ENCODE data around the gene PDCD11.

Gene PDCD11

DNA sequence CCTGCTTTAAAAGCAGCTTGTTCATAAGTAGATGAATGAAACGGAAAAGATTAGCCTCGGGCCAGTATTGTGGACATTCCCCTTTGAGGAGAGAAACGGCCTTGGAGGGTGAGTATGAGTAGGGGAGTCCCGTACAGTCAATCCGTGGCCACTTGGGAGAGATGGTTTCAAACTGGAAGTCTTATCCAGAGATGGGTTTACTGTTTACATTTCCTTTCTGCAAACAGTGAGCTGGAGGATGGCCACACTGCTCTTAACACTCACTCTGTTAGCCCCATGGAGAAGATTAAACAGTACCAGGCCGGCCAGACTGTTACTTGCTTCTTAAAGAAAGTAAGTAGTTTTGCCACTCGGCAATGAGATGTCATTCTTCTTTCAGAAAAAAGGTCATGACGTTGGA, 35.5 kb downstream of the PDCD11 start:
- in situ Hi-C loops (cut with HindIII; ENCODE audit: low sequenced_read_pairs), result no loop called here

DNA sequence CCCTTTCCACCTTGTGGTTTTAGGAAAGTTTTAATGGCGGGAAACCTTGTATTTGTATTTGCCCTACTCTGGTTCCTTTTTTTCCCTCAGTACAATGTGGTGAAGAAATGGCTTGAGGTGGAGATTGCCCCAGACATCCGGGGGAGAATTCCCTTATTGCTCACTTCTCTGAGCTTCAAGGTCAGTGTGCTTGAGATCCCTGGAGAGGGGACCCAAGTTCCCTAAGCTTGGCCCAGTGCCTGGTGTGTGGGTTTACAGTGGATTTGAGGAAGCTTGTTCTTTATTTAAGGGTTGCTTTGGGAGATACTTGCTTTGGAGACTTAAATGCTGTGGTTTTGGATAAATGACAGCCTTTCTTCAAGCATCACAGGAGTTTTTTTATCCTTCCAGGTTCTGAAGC, 37.4 kb downstream of the PDCD11 start:
- in situ Hi-C loops (cut with HindIII; ENCODE audit: low sequenced_read_pairs), result no loop called here
- TF ChIP-seq, protein P1, sequence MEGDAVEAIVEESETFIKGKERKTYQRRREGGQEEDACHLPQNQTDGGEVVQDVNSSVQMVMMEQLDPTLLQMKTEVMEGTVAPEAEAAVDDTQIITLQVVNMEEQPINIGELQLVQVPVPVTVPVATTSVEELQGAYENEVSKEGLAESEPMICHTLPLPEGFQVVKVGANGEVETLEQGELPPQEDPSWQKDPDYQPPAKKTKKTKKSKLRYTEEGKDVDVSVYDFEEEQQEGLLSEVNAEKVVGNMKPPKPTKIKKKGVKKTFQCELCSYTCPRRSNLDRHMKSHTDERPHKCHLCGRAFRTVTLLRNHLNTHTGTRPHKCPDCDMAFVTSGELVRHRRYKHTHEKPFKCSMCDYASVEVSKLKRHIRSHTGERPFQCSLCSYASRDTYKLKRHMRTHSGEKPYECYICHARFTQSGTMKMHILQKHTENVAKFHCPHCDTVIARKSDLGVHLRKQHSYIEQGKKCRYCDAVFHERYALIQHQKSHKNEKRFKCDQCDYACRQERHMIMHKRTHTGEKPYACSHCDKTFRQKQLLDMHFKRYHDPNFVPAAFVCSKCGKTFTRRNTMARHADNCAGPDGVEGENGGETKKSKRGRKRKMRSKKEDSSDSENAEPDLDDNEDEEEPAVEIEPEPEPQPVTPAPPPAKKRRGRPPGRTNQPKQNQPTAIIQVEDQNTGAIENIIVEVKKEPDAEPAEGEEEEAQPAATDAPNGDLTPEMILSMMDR (IDR thresholded peaks at IDR 0.05; ENCODE audit: low read depth, low read length, missing control alignments), result no peak
- DNase-seq (ENCODE audit: low read depth), result no peak

More for the DNA sequence above, 35.5 kb downstream of the PDCD11 start:
- H3K4me3 ChIP-seq (ENCODE audit: low read depth, low read length), result no peak overlapping the region
- TF ChIP-seq, protein P1 (IDR thresholded peaks at IDR 0.05; ENCODE audit: low read depth, low read length, missing control alignments), result no peak
- DNase-seq (ENCODE audit: low read depth), result no peak

DNA sequence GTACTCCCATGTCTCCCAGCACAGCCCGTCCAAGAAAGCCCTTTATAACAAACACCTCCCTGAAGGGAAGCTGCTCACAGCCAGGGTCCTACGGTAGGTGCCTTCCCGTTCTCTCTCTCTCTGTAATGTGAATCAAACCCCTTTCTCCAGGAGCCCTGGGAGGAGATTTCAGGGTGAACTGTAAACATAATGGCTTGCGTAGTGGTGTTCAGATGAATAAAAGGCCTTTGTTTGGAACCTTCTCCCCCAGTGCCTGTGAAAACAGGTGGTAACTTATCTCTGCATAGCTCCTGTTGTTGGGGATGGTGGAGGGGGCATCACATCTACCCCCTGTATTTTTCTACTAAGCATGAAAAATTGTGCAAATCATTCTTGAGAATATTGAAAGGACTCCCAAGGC, 43.4 kb downstream of the PDCD11 start:
- H3K4me3 ChIP-seq (ENCODE audit: low read depth, low read length), result no peak overlapping the region
- TF ChIP-seq, protein P1 (IDR thresholded peaks at IDR 0.05; ENCODE audit: low read depth, low read length, missing control alignments), result no peak
- in situ Hi-C loops (cut with HindIII; ENCODE audit: low sequenced_read_pairs), result no loop called here
- DNase-seq (ENCODE audit: low read depth), result no peak

More for the DNA sequence above, 37.4 kb downstream of the PDCD11 start:
- no peak overlapping the region for H3K4me3 ChIP-seq (ENCODE audit: low read depth, low read length)

DNA sequence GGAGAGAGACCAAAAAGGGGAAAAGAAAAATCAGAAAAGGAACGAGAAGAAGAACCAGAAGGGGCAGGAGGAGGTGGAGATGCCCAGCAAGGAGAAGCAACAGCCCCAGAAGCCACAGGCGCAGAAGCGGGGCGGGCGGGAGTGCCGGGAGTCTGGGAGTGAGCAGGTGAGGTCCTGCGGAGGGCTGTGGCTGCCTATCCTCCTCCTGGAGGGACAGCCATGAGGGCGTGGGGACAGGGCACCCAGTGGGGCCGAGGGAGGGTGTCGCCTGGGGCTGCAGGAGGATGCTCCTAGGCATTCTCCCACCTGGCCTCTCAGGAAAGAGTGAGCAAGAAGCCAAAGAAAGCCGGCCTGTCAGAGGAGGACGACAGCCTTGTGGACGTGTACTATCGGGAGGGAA, 44.0 kb downstream of the PDCD11 start:
- DNase-seq (ENCODE audit: low read depth), result no peak
- TF ChIP-seq, protein P1 (IDR thresholded peaks at IDR 0.05; ENCODE audit: low read depth, low read length, missing control alignments), result no peak
- no peak overlapping the region for H3K4me3 ChIP-seq (ENCODE audit: low read depth, low read length)
- in situ Hi-C loops (cut with HindIII; ENCODE audit: low sequenced_read_pairs), result no loop called here

DNA sequence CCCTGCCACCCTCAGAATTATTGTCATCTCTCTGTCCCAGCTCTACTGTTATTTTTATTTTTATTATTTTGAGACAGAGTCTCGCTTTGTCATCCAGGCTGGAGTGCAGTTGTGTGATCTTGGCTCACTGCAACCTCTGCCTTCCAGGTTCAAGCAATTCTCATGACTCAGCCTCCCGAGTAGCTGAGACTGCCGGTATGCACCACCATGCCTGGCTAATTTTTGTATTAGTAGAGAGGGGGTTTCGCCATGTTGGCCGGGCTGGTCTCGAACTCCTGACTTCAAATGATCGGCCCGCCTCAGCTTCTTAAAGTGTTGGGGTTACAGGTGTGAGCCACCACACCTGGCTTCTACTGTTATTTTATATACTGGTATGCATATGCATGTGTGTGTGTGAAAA, 44.8 kb downstream of the PDCD11 start:
- DNase-seq (ENCODE audit: low read depth), result no peak
- in situ Hi-C loops (cut with HindIII; ENCODE audit: low sequenced_read_pairs), result no loop called here
- TF ChIP-seq, protein P1 (IDR thresholded peaks at IDR 0.05; ENCODE audit: low read depth, low read length, missing control alignments), result no peak

DNA sequence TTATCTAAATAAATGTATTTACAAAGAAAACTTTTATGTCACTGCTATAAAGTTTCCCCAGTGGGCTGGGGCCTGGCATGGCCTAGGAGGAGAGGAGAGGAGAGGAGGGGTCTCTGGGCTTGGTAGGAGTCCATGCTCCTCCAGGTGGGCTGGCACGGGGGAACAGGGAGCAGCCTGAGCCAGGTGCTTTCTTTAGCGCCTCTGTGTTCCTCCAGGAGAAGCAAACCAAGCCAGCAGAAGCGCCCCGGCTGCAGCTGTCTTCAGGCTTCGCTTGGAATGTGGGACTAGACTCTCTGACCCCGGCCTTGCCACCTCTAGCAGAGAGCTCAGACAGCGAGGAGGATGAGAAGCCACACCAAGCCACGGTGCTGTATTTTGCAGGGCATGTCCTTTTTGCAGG, 45.2 kb downstream of the PDCD11 start:
- H3K4me3 ChIP-seq (ENCODE audit: low read depth, low read length), result no peak overlapping the region
- in situ Hi-C loops (cut with HindIII; ENCODE audit: low sequenced_read_pairs), result no loop called here
- DNase-seq (ENCODE audit: low read depth), result no peak
- TF ChIP-seq, protein P1 (IDR thresholded peaks at IDR 0.05; ENCODE audit: low read depth, low read length, missing control alignments), result no peak

More for the DNA sequence above, 44.8 kb downstream of the PDCD11 start:
- no peak overlapping the region for H3K4me3 ChIP-seq (ENCODE audit: low read depth, low read length)

DNA sequence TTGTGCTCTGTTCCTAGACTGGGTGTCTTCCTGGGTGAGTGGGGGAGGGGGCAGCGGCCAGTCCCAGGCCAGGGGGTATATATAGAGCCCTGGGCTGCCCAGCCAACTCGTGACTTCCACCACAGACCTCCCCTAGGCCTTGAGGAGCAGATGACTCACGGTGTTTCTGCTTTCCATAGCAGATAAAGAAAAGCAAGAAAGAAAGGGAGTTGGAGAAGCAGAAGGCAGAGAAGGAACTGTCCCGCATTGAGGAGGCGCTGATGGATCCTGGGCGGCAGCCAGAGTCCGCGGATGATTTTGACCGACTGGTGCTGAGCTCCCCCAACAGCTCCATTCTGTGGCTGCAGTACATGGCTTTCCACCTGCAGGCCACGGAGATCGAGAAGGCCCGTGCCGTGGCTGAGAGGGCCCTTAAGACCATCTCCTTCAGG, 45.6 kb downstream of the PDCD11 start:
- TF ChIP-seq, protein P1 (IDR thresholded peaks at IDR 0.05; ENCODE audit: low read depth, low read length, missing control alignments), result no peak
- H3K4me3 ChIP-seq (ENCODE audit: low read depth, low read length), result no peak overlapping the region
- in situ Hi-C loops (cut with HindIII; ENCODE audit: low sequenced_read_pairs), result no loop called here
- peak; percentile 16 for DNase-seq (ENCODE audit: low read depth)
